Measurements from ENCODE around the gene RUNX3.

Gene RUNX3

DNA sequence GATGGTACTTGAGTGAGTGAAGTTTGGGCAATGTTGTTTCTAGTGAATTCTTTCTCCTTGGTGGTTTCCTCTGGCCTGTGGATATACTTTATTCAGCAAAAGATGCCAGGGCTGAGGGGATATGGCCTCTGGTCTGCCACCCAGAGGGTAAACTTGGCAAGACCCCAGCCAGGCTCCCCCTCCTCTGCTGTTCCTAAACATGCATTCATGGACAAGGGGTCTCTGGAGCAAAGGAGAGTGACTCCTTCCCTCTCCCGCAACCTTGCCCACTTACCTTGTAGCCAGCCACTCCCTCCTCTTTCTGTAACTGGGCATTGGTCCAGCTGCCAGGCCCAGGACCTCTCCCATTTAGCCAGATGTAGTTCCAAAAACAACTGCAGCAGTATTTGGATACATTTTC lies 43.8 kb downstream of the RUNX3 start:
- H3K27me3 ChIP-seq = no peaks in the 10 kb centered on the region
- no peaks in the 10 kb centered on the region for H3K9me3 ChIP-seq
- TF ChIP-seq, protein P1, sequence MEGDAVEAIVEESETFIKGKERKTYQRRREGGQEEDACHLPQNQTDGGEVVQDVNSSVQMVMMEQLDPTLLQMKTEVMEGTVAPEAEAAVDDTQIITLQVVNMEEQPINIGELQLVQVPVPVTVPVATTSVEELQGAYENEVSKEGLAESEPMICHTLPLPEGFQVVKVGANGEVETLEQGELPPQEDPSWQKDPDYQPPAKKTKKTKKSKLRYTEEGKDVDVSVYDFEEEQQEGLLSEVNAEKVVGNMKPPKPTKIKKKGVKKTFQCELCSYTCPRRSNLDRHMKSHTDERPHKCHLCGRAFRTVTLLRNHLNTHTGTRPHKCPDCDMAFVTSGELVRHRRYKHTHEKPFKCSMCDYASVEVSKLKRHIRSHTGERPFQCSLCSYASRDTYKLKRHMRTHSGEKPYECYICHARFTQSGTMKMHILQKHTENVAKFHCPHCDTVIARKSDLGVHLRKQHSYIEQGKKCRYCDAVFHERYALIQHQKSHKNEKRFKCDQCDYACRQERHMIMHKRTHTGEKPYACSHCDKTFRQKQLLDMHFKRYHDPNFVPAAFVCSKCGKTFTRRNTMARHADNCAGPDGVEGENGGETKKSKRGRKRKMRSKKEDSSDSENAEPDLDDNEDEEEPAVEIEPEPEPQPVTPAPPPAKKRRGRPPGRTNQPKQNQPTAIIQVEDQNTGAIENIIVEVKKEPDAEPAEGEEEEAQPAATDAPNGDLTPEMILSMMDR (IDR thresholded peaks at IDR 0.05) = no peak
- H3K27ac ChIP-seq = no peak overlapping the region
- H3K4me1 ChIP-seq (ENCODE audit: control insufficient read depth in 1 of 2, insufficient read depth in 1 of 2, low read depth in 1 of 2, low read length in 1 of 2) = no peaks in the 10 kb centered on the region
- no peaks in the 10 kb centered on the region for H3K36me3 ChIP-seq
- H3K4me3 ChIP-seq (ENCODE audit: low read depth in 1 of 2, low read length in 1 of 2) = no peak overlapping the region

DNA sequence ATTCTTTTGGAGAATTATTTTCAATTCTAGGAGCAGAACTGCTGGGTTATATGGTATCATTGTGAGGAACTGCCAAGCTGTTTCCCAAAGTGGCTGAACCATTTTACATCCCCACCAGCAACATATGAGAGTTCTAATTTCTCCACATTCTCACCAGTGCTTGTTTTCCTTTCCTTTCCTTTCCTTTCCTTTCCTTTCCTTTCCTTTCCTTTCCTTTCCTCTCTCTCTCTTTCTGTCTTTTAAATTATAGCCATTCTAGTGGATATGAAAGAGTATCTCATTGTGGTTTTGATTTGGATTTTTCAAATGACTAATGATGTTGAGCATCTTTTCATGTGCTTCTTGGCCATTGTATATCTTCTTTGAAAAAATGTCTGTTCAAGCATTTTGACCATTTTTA lies 45.3 kb downstream of the RUNX3 start:
- H3K4me3 ChIP-seq (ENCODE audit: low read depth in 1 of 2, low read length in 1 of 2) = no peak overlapping the region
- H3K27me3 ChIP-seq = no peaks in the 10 kb centered on the region
- no peaks in the 10 kb centered on the region for H3K36me3 ChIP-seq
- H3K9me3 ChIP-seq = no peaks in the 10 kb centered on the region
- H3K27ac ChIP-seq = no peak overlapping the region
- H3K4me1 ChIP-seq (ENCODE audit: control insufficient read depth in 1 of 2, insufficient read depth in 1 of 2, low read depth in 1 of 2, low read length in 1 of 2) = no peaks in the 10 kb centered on the region
- TF ChIP-seq, protein P1 (IDR thresholded peaks at IDR 0.05) = no peak

DNA sequence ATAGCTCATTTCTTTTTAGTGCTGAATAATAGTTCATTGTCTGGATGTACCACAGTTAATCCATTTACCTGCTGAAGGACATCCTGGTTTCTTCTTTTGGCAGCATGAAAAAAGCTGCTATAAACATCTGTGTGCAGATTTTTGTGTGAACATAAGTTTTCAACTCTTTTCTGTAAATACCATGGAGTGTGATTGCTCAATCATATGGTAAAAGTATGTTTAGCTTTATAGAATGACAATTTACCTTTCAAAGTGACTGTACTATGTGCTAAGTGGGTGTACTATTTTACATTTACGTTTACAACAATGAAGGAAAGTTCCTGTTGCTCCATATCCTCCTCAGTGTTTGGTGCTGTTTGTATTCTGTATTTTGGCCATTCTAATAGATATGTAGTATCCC lies 49.0 kb downstream of the RUNX3 start:
- Histone ChIP-seq H3K27ac (no peak overlapping the region), H3K36me3 (no peaks in the 10 kb centered on the region), H3K4me3 (ENCODE audit: low read depth in 1 of 2, low read length in 1 of 2) (no peak overlapping the region), H3K4me1 (ENCODE audit: control insufficient read depth in 1 of 2, insufficient read depth in 1 of 2, low read depth in 1 of 2, low read length in 1 of 2) (no peaks in the 10 kb centered on the region), H3K9me3 (no peaks in the 10 kb centered on the region), H3K27me3 (no peaks in the 10 kb centered on the region)
- TF ChIP-seq, protein P1 (IDR thresholded peaks at IDR 0.05) = no peak

DNA sequence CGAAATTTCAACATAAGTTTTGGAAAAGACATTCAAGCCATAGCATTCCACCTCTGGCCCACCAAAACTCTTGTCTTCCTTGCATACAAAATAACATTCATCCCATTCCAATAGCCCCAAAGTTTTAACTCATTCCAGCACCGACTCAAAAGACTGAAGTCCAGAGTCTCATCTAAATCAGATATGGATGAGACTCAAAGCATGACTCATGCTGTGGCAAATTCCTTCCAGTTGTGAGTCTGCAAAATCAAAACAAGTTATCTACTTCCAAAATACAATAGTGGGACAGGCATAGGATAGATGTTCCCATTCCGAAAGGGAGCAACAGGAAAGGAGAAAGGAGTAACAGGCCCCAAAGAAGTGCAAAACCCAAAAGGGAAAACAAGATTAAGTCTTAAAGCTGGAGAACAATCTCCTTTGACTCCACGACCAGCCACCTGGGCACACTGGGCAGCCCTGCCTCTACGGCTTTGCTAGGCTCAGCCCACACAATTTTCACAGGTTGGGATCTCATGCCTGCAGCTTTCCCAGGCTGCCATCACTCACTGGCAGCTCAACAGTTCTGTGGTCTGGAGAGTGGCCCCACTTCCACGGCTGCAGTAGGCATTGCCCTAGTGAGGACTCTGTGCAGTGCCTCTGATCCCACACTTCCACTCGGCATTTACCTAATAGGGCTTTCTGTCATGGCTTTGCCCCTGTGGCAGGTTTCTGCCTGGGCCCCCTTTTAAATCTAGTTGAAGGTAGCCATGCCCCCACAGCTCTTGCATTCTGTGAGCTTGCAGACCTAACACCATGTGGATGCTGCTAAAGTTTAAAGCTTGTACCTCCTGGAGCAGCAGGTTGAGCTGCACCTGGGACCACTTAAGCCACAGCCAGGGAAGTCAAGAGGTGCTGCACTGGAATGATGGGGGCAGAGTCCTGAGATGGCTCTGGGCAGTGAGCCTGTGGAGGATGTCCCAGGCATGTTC lies 51.0 kb downstream of the RUNX3 start:
- no peaks in the 10 kb centered on the region for H3K4me1 ChIP-seq (ENCODE audit: control insufficient read depth in 1 of 2, insufficient read depth in 1 of 2, low read depth in 1 of 2, low read length in 1 of 2)
- no peak overlapping the region for H3K27ac ChIP-seq
- H3K27me3 ChIP-seq = no peaks in the 10 kb centered on the region
- TF ChIP-seq, protein P1 (IDR thresholded peaks at IDR 0.05) = no peak
- H3K4me3 ChIP-seq (ENCODE audit: low read depth in 1 of 2, low read length in 1 of 2) = no peak overlapping the region
- H3K9me3 ChIP-seq = no peaks in the 10 kb centered on the region
- no peaks in the 10 kb centered on the region for H3K36me3 ChIP-seq

DNA sequence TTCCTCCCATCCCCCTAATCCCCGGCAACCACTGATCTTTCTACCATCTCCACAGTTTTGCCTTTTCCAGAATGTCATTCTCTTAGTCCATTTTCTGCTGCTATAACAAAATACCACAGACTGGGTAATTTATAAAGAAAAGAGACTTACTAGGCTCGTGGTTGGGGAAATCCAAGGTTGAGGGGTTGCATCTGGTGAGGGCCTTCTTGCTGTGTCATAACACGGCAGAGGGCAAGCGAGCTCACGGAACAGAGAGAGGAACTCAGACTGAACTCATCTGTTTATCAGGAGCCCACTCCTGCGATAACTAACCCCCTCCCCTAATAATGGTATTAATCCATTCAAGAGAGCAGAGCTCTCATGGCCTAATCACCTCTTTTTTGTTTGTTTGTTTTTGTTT lies 52.0 kb downstream of the RUNX3 start:
- TF ChIP-seq, protein P1 (IDR thresholded peaks at IDR 0.05) = no peak
- Histone ChIP-seq H3K4me1 (ENCODE audit: control insufficient read depth in 1 of 2, insufficient read depth in 1 of 2, low read depth in 1 of 2, low read length in 1 of 2) (no peaks in the 10 kb centered on the region), H3K36me3 (no peaks in the 10 kb centered on the region), H3K27ac (no peak overlapping the region), H3K9me3 (no peaks in the 10 kb centered on the region), H3K4me3 (ENCODE audit: low read depth in 1 of 2, low read length in 1 of 2) (no peak overlapping the region), H3K27me3 (no peaks in the 10 kb centered on the region)
